ENCODE data around the gene TUBAL3. TPM values are rescaled to one million over a fixed set of nuclear protein-coding genes. Genes with fewer than 3 reads are reported as not detected.

TUBAL3 gene
- total RNA-seq, 1 experiment from 2014 or later, result 0.15 TPM

GRCh38 chr10:5418584-5418983 is 14.0 kb upstream of the TUBAL3 start (continued):
- no peak for TF ChIP-seq NR1H2 (CRISPR knock-in tag; IDR thresholded peaks at IDR 0.05)
- TF ChIP-seq E2F5 (CRISPR knock-in tag; IDR thresholded peaks at IDR 0.05), result no peak
- no peak for TF ChIP-seq SOX15 (CRISPR knock-in tag; IDR thresholded peaks at IDR 0.05)
- TF ChIP-seq E2F1 (CRISPR knock-in tag; IDR thresholded peaks at IDR 0.05), result no peak
- no peak for TF ChIP-seq JUN (CRISPR knock-in tag; IDR thresholded peaks at IDR 0.05)

GRCh38 chr10:5416981-5417380 is 12.4 kb upstream of the TUBAL3 start:
- peaks cover 15% of the 10 kb centered on the region for H3K9me3 Mint-ChIP-seq
- CTCF ChIA-PET, result interaction anchor here (0.7 to 1.6 kb wide), 6 partner anchors 17 to 602 kb away, joined by 3 to 8 read pairs (median 3); no protein-coding TSS in a partner anchor

More at GRCh38 chr10:5416981-5417380, 12.4 kb upstream of the TUBAL3 start:
- Mint-ChIP-seq H3K4me1 (peaks cover 14% of the 10 kb centered on the region), H3K27me3 (ENCODE audit: low read depth) (no peaks in the 10 kb centered on the region), H3K4me3 (peak overlapping the region; percentile 56), H3K27ac (peak overlapping the region; percentile 75), H3K36me3 (0 out of 2 replicates have a peak, but pooled peaks cover 6% of the 10 kb centered on the region)
- DNase-seq (ENCODE audit: low spot score) (peak; percentile 50), ATAC-seq (peak; percentile 52)
- POLR2A ChIA-PET, result interaction anchor here (0.7 kb wide), 1 partner anchor 10 kb away, joined by 4 read pairs; no protein-coding TSS in a partner anchor
- TF ChIP-seq JAZF1 (CRISPR knock-in tag; IDR thresholded peaks at IDR 0.05) (no peak), MYBL2 (CRISPR knock-in tag; IDR thresholded peaks at IDR 0.05) (no peak), NR1H2 (CRISPR knock-in tag; IDR thresholded peaks at IDR 0.05) (no peak), TEAD4 (CRISPR knock-in tag; IDR thresholded peaks at IDR 0.05) (no peak), JUN (CRISPR knock-in tag; IDR thresholded peaks at IDR 0.05) (no peak), SOX15 (CRISPR knock-in tag; IDR thresholded peaks at IDR 0.05) (no peak), ZNF281 (CRISPR knock-in tag; IDR thresholded peaks at IDR 0.05) (no peak), ZNF512 (CRISPR knock-in tag; IDR thresholded peaks at IDR 0.05; ENCODE audit: borderline replicate concordance) (no peak), ZBTB43 (CRISPR knock-in tag; IDR thresholded peaks at IDR 0.05) (no peak), ZNF138 (CRISPR knock-in tag; conservative IDR thresholded peaks at IDR 0.05) (no peak), IRF2 (CRISPR knock-in tag; IDR thresholded peaks at IDR 0.05; ENCODE audit: borderline replicate concordance, low read depth) (no peak), USF2 (CRISPR knock-in tag; IDR thresholded peaks at IDR 0.05) (no peak)

Measured in WTC11 (cell line).